Vagina (tissue), 2 donors: ENCODE measurements around the gene NFIX. TPM values are rescaled to one million over a fixed set of nuclear protein-coding genes. Genes with fewer than 3 reads are reported as not detected.

ENCODE experiments used
- DNase-seq, 2 donors: peaks; one replicate each; pipeline ENCODE4 v3.0.0-alpha.2; 2017; ENCODE audit errors: extremely low spot score in 2 of 2
- H3K27ac ChIP-seq: fragments of 200-600 bp; sonication (generic); one replicate; pipeline ENCODE4 v1.5.1; 2019
- H3K27me3 ChIP-seq: fragments of 200-600 bp; sonication (generic); one replicate; pipeline ENCODE4 v1.5.1; 2019
- H3K36me3 ChIP-seq, 2 donors: fragments of 200-600 bp; sonication (generic); one replicate each; pipeline ENCODE4 v1.5.1; 2017 to 2019
- H3K4me1 ChIP-seq: fragments of 200-600 bp; sonication (generic); one replicate; pipeline ENCODE4 v1.5.1; 2019
- H3K4me3 ChIP-seq, 2 donors: fragments of 200-600 bp; sonication (generic); 1 replicate in 1 of 2; 2 replicates in 1 of 2; pipeline ENCODE4 v1.5.1; 2016 to 2019
- H3K9me3 ChIP-seq: fragments of 200-600 bp; sonication (generic); one replicate; pipeline ENCODE4 v1.5.1; 2019
- CTCF ChIP-seq, 3 experiments: fragments of 450-650 bp in 2 of 3; fragments of 200-600 bp in 1 of 3; sonication (generic) in 1 of 3; IDR thresholded peaks; one replicate each; pipeline ENCODE4 v1.5.1; 2017 to 2019; ENCODE audit warnings: antibody characterized with exemption in 3 of 3, mild to moderate bottlenecking in 2 of 3, moderate library complexity in 2 of 3
- POLR2A ChIP-seq, 2 donors: fragments of 450-650 bp; IDR thresholded peaks; one replicate each; pipeline ENCODE4 v1.6.1; 2017; ENCODE audit warnings: antibody characterized with exemption in 2 of 2, mild to moderate bottlenecking in 2 of 2, moderate library complexity in 2 of 2
- POLR2AphosphoS5 ChIP-seq, 2 donors: sonication (generic); formaldehyde crosslinking; IDR thresholded peaks; one replicate each; pipeline ENCODE4 v1.9.0; 2017; ENCODE audit warnings: antibody characterized with exemption in 2 of 2, mild to moderate bottlenecking in 2 of 2, low read depth in 1 of 2; ENCODE audit not compliant: insufficient read depth in 1 of 2
- intact Hi-C: fragments of 100-400 bp; cut with DNase I; formaldehyde crosslinking; loops from one replicate; pipeline ENCODE4 v1.15.1; 2023
- total RNA-seq: library from RNA; depleted of rRNA; stranded (reverse); fragments of >200 nt; gene quantifications from one replicate; pipeline ENCODE4 v1.2.3, GENCODE V29; 2016

The NFIX gene
- total RNA-seq, 1 donor from 2014 or later, result 81.8 TPM

- no peak for TF ChIP-seq CTCF (IDR thresholded peaks at IDR 0.05)
- TF ChIP-seq POLR2A (IDR thresholded peaks at IDR 0.05), result no peak
- TF ChIP-seq POLR2AphosphoS5 (IDR thresholded peaks at IDR 0.05; ENCODE audit: insufficient read depth in 1 of 2, low read depth in 1 of 2), result no peak
- Histone ChIP-seq H3K36me3 (peaks cover 0 to 21% of the 10 kb centered on the region in 2 donors), H3K4me1 (peaks cover 89% of the 10 kb centered on the region)
Measured at GRCh38 chr19:13071444-13072187, 76.3 kb downstream of the NFIX start.

GRCh38 chr19:13072188-13072908 lies 77.1 kb downstream of the NFIX start:
- Histone ChIP-seq H3K4me1 (peaks cover 89% of the 10 kb centered on the region), H3K27me3 (no peaks in the 10 kb centered on the region), H3K27ac (peak overlapping the region; percentile 96), H3K4me3 (no peak overlapping the region), H3K9me3 (no peaks in the 10 kb centered on the region), H3K36me3 (peaks cover 0 to 27% of the 10 kb centered on the region in 2 donors)
- no peak for TF ChIP-seq POLR2AphosphoS5 (IDR thresholded peaks at IDR 0.05; ENCODE audit: insufficient read depth in 1 of 2, low read depth in 1 of 2)
- TF ChIP-seq POLR2A (IDR thresholded peaks at IDR 0.05), result no peak
- no peak for TF ChIP-seq CTCF (IDR thresholded peaks at IDR 0.05)
- intact Hi-C loops, result no loop called here
- no peak for DNase-seq

More at GRCh38 chr19:13071444-13072187, 76.3 kb downstream of the NFIX start:
- Histone ChIP-seq H3K9me3 (no peaks in the 10 kb centered on the region), H3K27me3 (no peaks in the 10 kb centered on the region), H3K27ac (peak overlapping the region; percentile 96), H3K4me3 (no peak overlapping the region)
- intact Hi-C loops, result no loop called here
- DNase-seq, result no peak

- no peaks in the 10 kb centered on the region for H3K9me3 ChIP-seq
- intact Hi-C loops, result no loop called here
- TF ChIP-seq POLR2A (IDR thresholded peaks at IDR 0.05) (no peak), CTCF (IDR thresholded peaks at IDR 0.05) (no peak), POLR2AphosphoS5 (IDR thresholded peaks at IDR 0.05; ENCODE audit: insufficient read depth in 1 of 2, low read depth in 1 of 2) (no peak)
- H3K27me3 ChIP-seq, result no peaks in the 10 kb centered on the region
- peaks cover 0 to 27% of the 10 kb centered on the region in 2 donors for H3K36me3 ChIP-seq
- no peak for DNase-seq
- no peak overlapping the region for H3K4me3 ChIP-seq
- H3K4me1 ChIP-seq, result peaks cover 89% of the 10 kb centered on the region
- peak overlapping the region; percentile 96 for H3K27ac ChIP-seq
Measured at GRCh38 chr19:13073263-13073662, 78.0 kb downstream of the NFIX start.

- intact Hi-C loops, result no loop called here
- H3K36me3 ChIP-seq, result peaks cover 0 to 27% of the 10 kb centered on the region in 2 donors
- peaks cover 89% of the 10 kb centered on the region for H3K4me1 ChIP-seq
- no peak for TF ChIP-seq POLR2AphosphoS5 (IDR thresholded peaks at IDR 0.05; ENCODE audit: insufficient read depth in 1 of 2, low read depth in 1 of 2)
- TF ChIP-seq CTCF (IDR thresholded peaks at IDR 0.05), result no peak
- TF ChIP-seq POLR2A (IDR thresholded peaks at IDR 0.05), result no peak
- no peaks in the 10 kb centered on the region for H3K27me3 ChIP-seq
- H3K27ac ChIP-seq, result peak overlapping the region; percentile 96
- H3K4me3 ChIP-seq, result no peak overlapping the region
- DNase-seq, result no peak
- H3K9me3 ChIP-seq, result no peaks in the 10 kb centered on the region
Measured at GRCh38 chr19:13074378-13074777, 79.1 kb downstream of the NFIX start.
